ENCODE data around the gene BICDL1.

GRCh38 chr12:120136093-120136770, 147.2 kb downstream of the BICDL1 start:
- TF ChIP-seq ZNF530 (tag by site-specific recombination; IDR thresholded peaks at IDR 0.05; ENCODE audit: low read depth) = no peak
- no peak for TF ChIP-seq MYNN (tag by site-specific recombination; IDR thresholded peaks at IDR 0.05; ENCODE audit: borderline replicate concordance)
- TF ChIP-seq, protein P1, sequence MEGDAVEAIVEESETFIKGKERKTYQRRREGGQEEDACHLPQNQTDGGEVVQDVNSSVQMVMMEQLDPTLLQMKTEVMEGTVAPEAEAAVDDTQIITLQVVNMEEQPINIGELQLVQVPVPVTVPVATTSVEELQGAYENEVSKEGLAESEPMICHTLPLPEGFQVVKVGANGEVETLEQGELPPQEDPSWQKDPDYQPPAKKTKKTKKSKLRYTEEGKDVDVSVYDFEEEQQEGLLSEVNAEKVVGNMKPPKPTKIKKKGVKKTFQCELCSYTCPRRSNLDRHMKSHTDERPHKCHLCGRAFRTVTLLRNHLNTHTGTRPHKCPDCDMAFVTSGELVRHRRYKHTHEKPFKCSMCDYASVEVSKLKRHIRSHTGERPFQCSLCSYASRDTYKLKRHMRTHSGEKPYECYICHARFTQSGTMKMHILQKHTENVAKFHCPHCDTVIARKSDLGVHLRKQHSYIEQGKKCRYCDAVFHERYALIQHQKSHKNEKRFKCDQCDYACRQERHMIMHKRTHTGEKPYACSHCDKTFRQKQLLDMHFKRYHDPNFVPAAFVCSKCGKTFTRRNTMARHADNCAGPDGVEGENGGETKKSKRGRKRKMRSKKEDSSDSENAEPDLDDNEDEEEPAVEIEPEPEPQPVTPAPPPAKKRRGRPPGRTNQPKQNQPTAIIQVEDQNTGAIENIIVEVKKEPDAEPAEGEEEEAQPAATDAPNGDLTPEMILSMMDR (tag by site-specific recombination; IDR thresholded peaks at IDR 0.05) = no peak
- TF ChIP-seq, protein P2, sequence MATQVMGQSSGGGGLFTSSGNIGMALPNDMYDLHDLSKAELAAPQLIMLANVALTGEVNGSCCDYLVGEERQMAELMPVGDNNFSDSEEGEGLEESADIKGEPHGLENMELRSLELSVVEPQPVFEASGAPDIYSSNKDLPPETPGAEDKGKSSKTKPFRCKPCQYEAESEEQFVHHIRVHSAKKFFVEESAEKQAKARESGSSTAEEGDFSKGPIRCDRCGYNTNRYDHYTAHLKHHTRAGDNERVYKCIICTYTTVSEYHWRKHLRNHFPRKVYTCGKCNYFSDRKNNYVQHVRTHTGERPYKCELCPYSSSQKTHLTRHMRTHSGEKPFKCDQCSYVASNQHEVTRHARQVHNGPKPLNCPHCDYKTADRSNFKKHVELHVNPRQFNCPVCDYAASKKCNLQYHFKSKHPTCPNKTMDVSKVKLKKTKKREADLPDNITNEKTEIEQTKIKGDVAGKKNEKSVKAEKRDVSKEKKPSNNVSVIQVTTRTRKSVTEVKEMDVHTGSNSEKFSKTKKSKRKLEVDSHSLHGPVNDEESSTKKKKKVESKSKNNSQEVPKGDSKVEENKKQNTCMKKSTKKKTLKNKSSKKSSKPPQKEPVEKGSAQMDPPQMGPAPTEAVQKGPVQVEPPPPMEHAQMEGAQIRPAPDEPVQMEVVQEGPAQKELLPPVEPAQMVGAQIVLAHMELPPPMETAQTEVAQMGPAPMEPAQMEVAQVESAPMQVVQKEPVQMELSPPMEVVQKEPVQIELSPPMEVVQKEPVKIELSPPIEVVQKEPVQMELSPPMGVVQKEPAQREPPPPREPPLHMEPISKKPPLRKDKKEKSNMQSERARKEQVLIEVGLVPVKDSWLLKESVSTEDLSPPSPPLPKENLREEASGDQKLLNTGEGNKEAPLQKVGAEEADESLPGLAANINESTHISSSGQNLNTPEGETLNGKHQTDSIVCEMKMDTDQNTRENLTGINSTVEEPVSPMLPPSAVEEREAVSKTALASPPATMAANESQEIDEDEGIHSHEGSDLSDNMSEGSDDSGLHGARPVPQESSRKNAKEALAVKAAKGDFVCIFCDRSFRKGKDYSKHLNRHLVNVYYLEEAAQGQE (tag by site-specific recombination; IDR thresholded peaks at IDR 0.05) = no peak
- TF ChIP-seq, protein P3, sequence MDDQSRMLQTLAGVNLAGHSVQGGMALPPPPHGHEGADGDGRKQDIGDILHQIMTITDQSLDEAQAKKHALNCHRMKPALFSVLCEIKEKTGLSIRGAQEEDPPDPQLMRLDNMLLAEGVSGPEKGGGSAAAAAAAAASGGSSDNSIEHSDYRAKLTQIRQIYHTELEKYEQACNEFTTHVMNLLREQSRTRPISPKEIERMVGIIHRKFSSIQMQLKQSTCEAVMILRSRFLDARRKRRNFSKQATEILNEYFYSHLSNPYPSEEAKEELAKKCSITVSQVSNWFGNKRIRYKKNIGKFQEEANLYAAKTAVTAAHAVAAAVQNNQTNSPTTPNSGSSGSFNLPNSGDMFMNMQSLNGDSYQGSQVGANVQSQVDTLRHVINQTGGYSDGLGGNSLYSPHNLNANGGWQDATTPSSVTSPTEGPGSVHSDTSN (CRISPR knock-in tag; IDR thresholded peaks at IDR 0.05) = no peak
